ENCODE results near the gene FAM111A.

FAM111A gene

DNA sequence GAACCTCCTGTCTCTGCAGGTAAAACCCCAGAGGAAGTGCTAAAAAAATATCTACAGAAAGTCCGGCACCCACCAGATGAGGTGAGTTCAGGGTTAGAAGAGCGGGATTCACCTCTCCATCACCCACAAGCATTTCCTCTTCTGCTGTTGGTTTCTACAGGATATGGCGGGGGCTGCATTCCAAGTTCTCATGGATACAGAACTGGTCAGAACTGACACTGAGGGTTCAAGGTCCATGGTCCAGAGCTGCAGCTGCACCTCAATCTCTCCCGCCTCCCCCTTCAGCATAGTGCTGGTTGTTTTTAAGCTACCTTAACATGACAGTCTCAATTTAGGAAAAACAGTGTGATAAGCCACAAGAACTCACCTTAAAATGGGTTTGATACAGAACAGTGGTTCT lies 48.4 kb downstream of the FAM111A start:
- TF ChIP-seq, protein P1, sequence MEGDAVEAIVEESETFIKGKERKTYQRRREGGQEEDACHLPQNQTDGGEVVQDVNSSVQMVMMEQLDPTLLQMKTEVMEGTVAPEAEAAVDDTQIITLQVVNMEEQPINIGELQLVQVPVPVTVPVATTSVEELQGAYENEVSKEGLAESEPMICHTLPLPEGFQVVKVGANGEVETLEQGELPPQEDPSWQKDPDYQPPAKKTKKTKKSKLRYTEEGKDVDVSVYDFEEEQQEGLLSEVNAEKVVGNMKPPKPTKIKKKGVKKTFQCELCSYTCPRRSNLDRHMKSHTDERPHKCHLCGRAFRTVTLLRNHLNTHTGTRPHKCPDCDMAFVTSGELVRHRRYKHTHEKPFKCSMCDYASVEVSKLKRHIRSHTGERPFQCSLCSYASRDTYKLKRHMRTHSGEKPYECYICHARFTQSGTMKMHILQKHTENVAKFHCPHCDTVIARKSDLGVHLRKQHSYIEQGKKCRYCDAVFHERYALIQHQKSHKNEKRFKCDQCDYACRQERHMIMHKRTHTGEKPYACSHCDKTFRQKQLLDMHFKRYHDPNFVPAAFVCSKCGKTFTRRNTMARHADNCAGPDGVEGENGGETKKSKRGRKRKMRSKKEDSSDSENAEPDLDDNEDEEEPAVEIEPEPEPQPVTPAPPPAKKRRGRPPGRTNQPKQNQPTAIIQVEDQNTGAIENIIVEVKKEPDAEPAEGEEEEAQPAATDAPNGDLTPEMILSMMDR (IDR thresholded peaks at IDR 0.05; ENCODE audit: low read depth, low read length) = no peak
- DNase-seq (ENCODE audit: extremely low read depth, low read depth) = no peak

DNA sequence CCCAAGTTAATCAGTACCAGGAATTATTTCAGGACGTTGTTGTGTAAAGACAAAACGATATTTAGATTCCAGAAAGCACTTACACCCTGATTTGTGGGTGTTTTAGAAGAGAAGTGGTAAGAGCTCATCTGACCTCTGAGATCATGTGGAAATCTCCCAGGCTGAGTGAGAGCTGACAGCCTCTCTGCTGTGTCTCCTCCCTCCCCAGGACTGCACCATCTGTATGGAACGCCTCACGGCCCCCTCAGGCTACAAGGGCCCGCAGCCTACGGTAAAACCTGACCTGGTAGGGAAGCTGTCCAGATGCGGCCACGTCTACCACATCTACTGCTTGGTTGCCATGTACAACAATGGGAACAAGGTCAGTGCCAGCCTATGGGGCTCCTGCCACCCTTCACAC lies 49.2 kb downstream of the FAM111A start:
- no peak for DNase-seq (ENCODE audit: extremely low read depth, low read depth)
- TF ChIP-seq, protein P1 (IDR thresholded peaks at IDR 0.05; ENCODE audit: low read depth, low read length) = no peak

DNA sequence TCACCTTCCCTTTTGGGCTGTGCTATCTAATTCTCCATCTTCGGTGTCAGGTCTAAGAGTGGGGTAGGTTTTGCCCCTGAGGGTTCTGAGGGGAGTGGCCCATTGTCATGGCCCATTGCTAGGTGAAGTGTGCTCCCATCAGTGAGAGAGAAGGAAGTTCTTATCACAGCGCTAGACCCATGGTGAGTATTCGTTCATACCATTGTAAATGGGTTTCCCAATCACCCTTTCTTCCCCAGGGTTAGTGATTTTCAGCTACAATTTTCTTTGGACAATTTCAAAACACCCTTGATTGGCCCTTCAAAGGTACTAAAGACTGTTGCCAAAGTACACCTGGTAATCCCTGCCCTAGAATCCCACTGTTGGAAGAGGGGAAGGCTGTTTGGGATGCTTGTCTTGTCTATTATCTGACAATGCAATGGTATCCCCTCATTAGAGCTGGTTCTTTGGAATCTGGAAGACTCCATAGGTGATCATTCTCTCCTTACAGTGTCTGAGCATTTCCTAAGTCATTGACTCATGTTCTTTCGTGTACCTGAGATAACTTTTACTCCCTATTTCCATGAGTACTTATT lies 49.9 kb downstream of the FAM111A start:
- DNase-seq (ENCODE audit: extremely low read depth, low read depth) = no peak
- TF ChIP-seq, protein P1 (IDR thresholded peaks at IDR 0.05; ENCODE audit: low read depth, low read length) = no peak

DNA sequence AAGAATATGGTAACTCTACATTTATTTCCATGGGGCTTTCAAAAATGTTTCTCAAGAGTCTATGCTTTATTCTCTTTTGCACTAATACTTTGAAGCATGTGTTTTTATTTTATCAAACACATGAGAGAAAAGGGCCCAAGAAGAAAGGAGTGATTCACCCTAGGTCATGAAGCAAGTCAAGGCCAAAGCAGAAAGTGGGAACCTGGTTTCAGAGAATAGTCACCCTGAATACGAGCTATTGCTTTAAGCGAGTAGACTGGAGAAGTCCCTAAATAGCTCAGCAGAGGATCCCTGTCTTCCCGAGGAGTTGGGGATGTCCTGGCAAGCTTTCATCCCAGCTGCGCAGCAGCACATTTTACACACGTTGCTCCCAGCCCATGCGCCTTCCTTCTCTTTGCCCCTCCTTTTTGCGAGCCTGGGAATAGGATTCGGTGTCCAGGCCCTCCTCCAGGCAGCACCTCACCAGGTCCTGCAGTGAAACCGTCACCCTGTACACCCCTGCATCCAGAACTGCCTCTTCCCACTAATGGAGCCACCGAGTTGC lies 51.0 kb downstream of the FAM111A start:
- DNase-seq (ENCODE audit: extremely low read depth, low read depth) = no peak
- TF ChIP-seq, protein P1 (IDR thresholded peaks at IDR 0.05; ENCODE audit: low read depth, low read length) = no peak

DNA sequence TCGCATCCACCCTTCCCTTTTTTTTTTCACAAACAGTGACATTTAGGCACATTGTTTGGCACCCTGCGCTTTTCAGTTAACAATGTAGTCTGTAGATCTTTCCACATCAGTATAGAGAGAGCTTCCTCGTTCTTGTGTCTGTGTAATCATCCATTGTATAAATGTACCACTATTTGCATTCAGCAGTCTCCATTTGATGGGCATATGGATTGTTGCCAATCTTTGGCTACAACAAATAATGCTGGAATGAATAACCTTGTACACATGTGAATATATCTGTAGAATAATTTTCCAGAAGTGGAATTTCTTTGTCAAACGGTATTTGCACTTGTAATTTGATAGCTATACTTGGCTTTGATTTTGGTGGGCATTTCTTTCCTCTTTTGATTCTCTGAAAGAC lies 52.9 kb downstream of the FAM111A start:
- TF ChIP-seq, protein P1 (IDR thresholded peaks at IDR 0.05; ENCODE audit: low read depth, low read length) = no peak
- no peak for DNase-seq (ENCODE audit: extremely low read depth, low read depth)

DNA sequence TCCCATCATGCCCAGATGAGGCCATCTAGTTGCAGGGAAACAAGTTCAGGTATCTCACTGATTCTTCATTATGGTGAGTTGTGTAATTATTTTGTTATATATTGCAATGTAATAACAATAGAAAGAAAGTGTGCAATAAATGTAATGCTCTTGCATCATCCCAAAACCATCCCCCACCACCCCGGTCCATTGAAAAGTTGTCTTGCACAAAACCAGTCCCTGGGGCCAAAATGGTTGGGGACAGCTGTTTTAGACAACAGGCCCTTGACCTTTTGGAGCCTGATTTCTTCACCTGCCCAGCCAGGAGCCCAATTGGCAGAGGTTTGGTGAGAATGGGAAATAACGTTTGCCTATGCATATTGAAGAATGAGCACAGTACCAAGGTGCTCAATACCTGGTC lies 54.1 kb downstream of the FAM111A start:
- no peak for DNase-seq (ENCODE audit: extremely low read depth, low read depth)
- TF ChIP-seq, protein P1 (IDR thresholded peaks at IDR 0.05; ENCODE audit: low read depth, low read length) = no peak

DNA sequence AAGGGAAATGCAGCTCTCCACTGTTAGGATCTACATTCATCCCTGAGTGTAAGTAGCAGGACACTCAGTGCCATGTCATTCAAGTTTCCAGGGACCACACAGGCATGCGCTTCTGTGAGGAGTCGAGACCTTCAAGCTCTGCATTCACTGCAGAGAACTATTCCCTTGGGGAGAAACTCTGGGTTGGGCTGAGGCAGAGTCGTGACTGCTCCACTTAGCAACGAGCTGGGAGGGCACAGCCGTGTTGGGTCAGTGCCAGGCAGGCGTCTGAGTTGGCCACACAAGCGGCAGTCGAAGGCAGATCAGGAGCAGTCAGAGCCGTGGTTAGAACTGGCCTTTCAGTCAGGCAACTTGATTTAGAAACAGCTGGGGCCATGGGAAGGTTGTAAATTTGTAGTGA lies 55.3 kb downstream of the FAM111A start:
- no peak for DNase-seq (ENCODE audit: extremely low read depth, low read depth)
- TF ChIP-seq, protein P1 (IDR thresholded peaks at IDR 0.05; ENCODE audit: low read depth, low read length) = no peak

Measured in AG09319 (cell line).